ENCODE measurements around the gene SYNPO2.

The SYNPO2 gene

DNA sequence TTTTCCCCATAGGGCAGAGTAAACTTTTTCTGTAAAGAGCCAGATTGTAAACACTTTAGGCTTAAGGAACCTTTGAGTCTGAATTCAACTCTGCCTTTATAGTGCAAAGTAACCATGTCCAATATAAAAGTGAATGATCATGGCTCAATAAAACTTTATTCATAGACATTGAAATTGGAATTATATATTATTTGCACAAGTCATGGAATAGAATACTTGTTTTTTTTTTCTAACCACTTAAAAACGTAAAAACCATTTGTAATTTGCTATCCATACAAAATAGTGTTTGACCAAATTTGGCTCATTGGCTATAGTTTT is 192.8 kb downstream of the SYNPO2 start:
- Mint-ChIP-seq H3K36me3 (ENCODE audit: low read depth) (no peaks in the 10 kb centered on the region), H3K9me3 (no peaks in the 10 kb centered on the region), H3K27me3 (no peaks in the 10 kb centered on the region), H3K4me3 (no peak overlapping the region), H3K27ac (no peak overlapping the region), H3K4me1 (ENCODE audit: low read depth) (no peaks in the 10 kb centered on the region)

DNA sequence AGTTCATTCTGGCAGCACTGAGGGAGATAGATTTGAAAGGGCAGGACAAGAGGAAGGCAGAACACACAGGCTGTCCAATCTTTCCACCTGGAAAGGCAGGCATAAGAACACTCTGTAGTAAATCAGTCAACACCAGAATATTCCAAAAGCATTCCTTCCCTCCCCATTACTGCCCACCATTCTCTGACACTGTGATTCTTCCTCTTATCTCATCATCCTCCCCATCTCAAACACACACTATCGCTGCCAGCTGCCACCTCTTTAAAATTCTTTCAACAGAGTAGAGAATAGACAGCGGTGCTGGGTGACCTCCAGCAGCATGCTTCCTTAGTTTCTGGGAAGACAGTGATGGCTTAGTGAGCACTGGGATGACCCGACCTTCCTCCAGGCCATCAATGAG is 193.3 kb downstream of the SYNPO2 start:
- no peaks in the 10 kb centered on the region for H3K9me3 Mint-ChIP-seq

DNA sequence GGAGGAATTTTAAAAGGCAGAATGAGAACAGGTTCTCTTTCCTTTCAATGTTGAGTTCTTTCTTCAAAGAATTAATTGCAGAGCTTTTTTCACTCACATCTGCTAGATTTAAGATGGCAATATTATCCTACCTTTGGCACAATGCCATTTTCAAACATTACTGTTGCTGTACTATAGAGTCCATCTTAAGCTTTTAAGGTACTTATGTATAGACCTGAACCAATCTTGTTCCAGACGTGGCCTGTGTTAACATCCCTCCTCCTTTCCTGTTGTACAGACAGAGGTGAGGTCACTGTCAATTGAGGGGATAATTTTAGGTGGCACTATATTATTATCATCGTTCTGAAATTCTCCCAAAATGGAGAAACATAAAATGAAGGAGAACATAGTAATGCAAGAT is 194.0 kb downstream of the SYNPO2 start:
- Mint-ChIP-seq H3K27ac (no peak overlapping the region), H3K27me3 (no peaks in the 10 kb centered on the region), H3K4me1 (ENCODE audit: low read depth) (no peaks in the 10 kb centered on the region), H3K9me3 (no peaks in the 10 kb centered on the region), H3K36me3 (ENCODE audit: low read depth) (no peaks in the 10 kb centered on the region), H3K4me3 (no peak overlapping the region)

More for the DNA sequence above, 193.3 kb downstream of the SYNPO2 start:
- Mint-ChIP-seq H3K27ac (no peak overlapping the region), H3K27me3 (no peaks in the 10 kb centered on the region), H3K36me3 (ENCODE audit: low read depth) (no peaks in the 10 kb centered on the region), H3K4me1 (ENCODE audit: low read depth) (no peaks in the 10 kb centered on the region), H3K4me3 (no peak overlapping the region)

DNA sequence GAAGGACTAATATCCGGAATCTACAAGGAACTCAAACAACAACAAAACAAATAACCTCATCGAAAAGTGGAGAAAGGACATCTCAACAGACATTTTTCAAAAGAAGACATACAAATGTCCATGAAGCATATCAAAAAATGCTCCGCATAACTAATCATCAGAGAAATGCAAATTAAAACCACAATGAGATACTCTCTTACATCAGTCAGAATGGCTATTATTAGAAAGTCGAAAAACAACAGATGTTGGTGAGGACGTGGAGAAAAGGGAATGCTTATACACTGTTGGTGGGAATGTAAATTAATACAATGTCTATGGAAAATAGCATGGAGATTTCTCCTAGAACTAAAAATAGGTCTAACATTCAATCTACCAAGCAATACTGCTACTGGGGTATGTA is 195.9 kb downstream of the SYNPO2 start:
- Mint-ChIP-seq H3K9me3 (no peaks in the 10 kb centered on the region), H3K4me1 (ENCODE audit: low read depth) (no peaks in the 10 kb centered on the region), H3K36me3 (ENCODE audit: low read depth) (no peaks in the 10 kb centered on the region), H3K27ac (no peak overlapping the region), H3K27me3 (no peaks in the 10 kb centered on the region), H3K4me3 (no peak overlapping the region)

DNA sequence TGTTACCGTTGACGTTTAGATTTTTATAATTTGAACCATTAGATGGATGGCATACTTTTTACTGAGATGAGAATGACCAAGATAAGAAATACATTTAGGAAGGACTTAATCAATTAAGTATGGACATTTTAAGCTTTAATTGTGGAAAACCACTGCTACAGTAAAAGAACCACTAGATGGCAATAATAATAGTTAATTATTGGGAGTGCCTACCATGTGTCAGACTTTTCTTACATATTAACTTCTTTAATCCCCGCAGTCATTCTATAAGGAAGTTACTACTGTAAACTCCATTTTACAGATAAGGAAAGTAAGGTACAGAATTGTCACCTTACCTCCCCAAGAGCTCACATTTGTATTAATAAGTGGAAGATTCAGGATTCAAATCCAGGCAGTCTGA is 198.5 kb downstream of the SYNPO2 start:
- Mint-ChIP-seq H3K27ac (no peak overlapping the region), H3K36me3 (ENCODE audit: low read depth) (no peaks in the 10 kb centered on the region)

DNA sequence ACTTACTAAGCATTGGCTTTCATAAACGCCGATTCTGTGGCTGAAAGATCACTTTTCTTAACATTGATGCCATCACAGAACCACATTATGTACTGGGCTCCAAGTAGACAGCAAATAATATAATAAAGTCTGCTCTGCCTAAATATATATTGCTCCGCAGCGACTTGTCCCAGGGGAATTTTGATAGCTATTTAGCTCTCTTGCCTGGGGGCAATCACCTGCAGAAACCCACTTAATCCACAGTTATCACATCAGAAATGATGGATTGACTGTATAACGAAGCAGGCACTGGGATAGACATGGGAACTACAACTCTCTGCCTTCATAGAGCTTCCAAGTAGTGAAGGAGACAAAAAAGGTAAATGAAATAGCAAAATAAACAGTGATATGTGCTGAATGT is 199.0 kb downstream of the SYNPO2 start:
- Mint-ChIP-seq H3K4me1 (ENCODE audit: low read depth) (no peaks in the 10 kb centered on the region), H3K27me3 (peaks cover 4% of the 10 kb centered on the region), H3K36me3 (ENCODE audit: low read depth) (no peaks in the 10 kb centered on the region), H3K9me3 (no peaks in the 10 kb centered on the region), H3K27ac (no peak overlapping the region), H3K4me3 (no peak overlapping the region)

More for the DNA sequence above, 198.5 kb downstream of the SYNPO2 start:
- Mint-ChIP-seq H3K27me3 (peaks cover 3% of the 10 kb centered on the region), H3K4me1 (ENCODE audit: low read depth) (no peaks in the 10 kb centered on the region), H3K9me3 (no peaks in the 10 kb centered on the region), H3K4me3 (no peak overlapping the region)

DNA sequence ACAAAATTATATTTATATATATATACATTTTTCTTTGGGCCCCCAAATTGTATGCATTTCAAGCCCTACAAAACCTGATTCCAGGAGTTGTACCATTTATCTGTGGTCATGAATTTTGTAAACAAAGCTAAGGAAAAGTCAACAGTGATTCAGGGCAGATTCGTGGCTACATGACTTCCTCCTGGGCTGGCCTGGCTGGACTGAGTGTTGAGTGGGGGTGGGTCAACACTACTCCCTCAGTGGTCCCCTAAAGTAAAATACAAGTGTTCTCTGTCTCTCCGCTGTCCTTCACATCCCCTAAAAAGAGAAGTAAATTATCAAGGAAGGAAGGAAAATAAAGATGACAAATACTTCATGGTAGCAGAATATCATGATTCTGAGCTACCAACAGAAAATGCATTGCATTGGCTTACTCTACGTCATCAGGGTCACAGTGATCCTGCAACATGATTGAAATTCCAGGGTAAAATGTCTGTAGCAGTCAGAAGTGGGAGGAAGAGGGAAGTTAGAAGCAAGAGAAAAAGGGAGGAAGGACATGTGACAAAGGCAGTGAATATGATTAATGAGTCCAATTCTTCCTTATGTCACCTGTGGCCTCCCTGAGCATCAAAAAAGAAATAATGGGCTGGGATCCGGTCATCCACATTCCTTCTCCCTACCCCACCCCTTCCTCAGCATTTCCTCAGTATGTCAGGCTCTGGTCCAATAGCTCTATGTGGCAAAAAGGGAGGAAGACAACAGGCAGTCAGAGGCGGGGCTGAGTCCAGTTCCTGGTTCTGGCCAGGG is 204.6 kb downstream of the SYNPO2 start:
- H3K9me3 Mint-ChIP-seq: no peaks in the 10 kb centered on the region
- H3K27ac Mint-ChIP-seq: no peak overlapping the region
- peaks cover 4% of the 10 kb centered on the region for H3K4me1 Mint-ChIP-seq (ENCODE audit: low read depth)
- H3K4me3 Mint-ChIP-seq: no peak overlapping the region
- H3K36me3 Mint-ChIP-seq (ENCODE audit: low read depth): no peaks in the 10 kb centered on the region
- H3K27me3 Mint-ChIP-seq: peaks cover 20% of the 10 kb centered on the region

DNA sequence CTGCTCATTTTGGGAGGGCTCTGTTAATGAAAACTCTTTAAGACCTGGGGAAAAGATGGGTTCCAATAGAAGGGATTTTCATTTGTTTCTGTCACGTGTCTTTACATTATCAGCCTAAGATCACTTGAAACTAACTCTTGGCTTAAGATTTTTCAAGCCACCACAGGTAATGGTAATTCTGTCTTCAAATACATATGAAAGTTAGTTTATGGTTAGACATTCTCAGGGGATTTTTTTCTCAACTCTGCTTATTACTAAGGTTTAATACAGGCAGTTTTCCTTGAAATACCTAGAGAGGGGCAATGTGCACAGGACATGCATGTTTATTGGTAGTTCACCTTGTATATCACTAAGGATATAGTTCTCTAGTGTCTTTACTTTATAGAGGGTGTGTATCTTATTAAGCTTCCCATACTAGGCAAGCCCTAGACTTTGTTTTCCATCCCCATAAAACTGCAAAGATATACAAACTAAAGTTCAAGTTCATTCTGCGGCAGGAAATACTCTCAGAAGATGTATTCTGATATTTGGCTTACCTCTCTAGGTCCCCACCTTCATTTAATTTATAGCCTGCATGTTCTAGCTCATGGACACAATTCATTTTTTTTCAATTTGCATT is 208.7 kb downstream of the SYNPO2 start:
- H3K9me3 Mint-ChIP-seq: no peaks in the 10 kb centered on the region
- H3K4me3 Mint-ChIP-seq: no peak overlapping the region
- peaks cover 16% of the 10 kb centered on the region for H3K27me3 Mint-ChIP-seq
- peaks cover 4% of the 10 kb centered on the region for H3K4me1 Mint-ChIP-seq (ENCODE audit: low read depth)
- H3K27ac Mint-ChIP-seq: no peak overlapping the region
- no peaks in the 10 kb centered on the region for H3K36me3 Mint-ChIP-seq (ENCODE audit: low read depth)

DNA sequence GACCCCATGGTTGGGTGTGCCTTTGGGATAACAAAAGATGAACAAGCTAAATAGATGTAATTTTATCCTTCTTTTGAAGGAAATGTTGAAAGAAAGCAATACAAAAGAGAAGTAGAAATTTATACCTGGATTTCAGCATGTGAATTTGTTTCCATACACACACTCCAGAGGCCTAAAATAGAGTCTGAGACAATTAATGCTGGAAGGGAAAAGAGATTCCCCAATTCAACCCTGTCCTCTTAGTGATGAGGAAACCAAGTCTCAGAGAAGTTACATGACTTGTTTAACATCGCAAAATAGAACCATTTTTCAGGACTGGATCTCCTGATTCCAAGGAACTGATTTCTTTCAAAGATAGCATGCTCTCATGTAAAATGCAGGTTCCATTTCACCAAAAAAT is 209.7 kb downstream of the SYNPO2 start:
- no peaks in the 10 kb centered on the region for H3K9me3 Mint-ChIP-seq
- no peaks in the 10 kb centered on the region for H3K36me3 Mint-ChIP-seq (ENCODE audit: low read depth)
- H3K4me1 Mint-ChIP-seq (ENCODE audit: low read depth): peaks cover 4% of the 10 kb centered on the region
- H3K27me3 Mint-ChIP-seq: peaks cover 16% of the 10 kb centered on the region
- no peak overlapping the region for H3K4me3 Mint-ChIP-seq
- H3K27ac Mint-ChIP-seq: no peak overlapping the region

DNA sequence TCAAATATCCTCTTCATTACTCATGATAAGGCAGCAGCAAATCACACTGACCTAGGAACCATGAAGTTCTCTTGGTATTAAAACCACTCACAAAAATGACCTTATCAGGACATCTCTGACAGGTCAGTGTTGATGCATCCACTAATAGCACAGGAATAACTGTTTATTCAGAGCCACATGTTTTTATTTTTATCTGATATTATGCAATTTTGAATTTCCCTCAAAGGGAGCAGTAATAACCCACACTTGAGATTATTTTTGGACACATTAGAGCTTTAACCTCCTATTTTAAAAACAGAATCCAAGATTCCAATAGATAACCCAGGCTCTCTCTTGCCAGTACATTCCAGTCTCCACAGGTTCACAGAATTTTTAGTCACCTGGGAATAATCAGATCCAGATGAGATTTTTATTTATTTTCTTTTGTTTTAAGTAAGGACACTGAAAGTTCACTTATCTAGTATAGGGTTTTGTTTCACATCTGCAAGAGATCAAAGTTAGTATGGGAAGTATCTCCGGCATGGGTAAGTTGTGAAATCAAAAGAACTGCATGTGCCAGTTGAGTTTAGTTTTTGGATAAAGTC is 210.7 kb downstream of the SYNPO2 start:
- Mint-ChIP-seq H3K27ac (no peak overlapping the region), H3K36me3 (ENCODE audit: low read depth) (no peaks in the 10 kb centered on the region), H3K4me1 (ENCODE audit: low read depth) (peaks cover 4% of the 10 kb centered on the region), H3K27me3 (peaks cover 16% of the 10 kb centered on the region), H3K9me3 (no peaks in the 10 kb centered on the region), H3K4me3 (no peak overlapping the region)

DNA sequence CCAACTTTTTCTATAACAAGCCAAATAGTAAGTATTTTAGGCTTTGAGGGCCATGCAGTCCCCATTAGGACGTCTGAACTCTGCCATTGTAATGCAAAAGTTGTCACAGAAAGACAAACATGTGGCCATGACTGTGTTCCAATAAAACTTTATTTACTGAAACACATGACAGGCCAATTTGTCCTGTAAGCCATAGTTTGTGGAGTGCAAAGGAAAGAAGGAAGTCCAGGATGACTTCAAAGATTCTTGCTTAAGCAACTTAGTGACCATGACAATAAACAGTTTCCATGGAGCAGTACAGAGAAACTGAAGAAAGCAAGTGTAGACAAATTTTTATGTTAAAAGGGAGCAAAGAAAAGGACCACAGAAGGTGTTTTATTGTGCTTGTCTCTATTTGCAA is 212.0 kb downstream of the SYNPO2 start:
- Mint-ChIP-seq H3K9me3 (no peaks in the 10 kb centered on the region), H3K4me1 (ENCODE audit: low read depth) (peaks cover 4% of the 10 kb centered on the region), H3K4me3 (no peak overlapping the region), H3K27me3 (peaks cover 6% of the 10 kb centered on the region), H3K27ac (no peak overlapping the region), H3K36me3 (ENCODE audit: low read depth) (no peaks in the 10 kb centered on the region)

DNA sequence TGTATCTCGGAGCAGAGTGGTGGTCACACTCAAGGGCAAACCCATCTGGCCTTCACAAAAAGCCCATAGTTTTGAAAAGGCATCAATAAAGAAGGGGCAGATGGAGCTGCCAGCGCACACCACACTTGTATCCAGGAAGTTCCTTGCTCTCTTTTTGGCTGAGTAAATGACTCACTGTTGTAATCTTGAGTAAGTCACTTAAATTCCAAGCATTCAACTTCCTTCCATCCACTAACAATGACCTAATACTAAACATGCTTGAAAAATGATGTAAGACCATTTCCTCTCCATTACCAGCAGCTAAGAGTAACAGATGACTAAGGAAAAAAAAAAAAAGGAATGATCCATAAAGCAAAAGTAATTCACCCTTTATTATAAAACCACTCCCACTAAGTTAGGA is 214.6 kb downstream of the SYNPO2 start:
- no peaks in the 10 kb centered on the region for H3K9me3 Mint-ChIP-seq
- H3K4me1 Mint-ChIP-seq (ENCODE audit: low read depth): no peaks in the 10 kb centered on the region
- H3K4me3 Mint-ChIP-seq: no peak overlapping the region
- no peaks in the 10 kb centered on the region for H3K36me3 Mint-ChIP-seq (ENCODE audit: low read depth)
- no peaks in the 10 kb centered on the region for H3K27me3 Mint-ChIP-seq
- no peak overlapping the region for H3K27ac Mint-ChIP-seq

DNA sequence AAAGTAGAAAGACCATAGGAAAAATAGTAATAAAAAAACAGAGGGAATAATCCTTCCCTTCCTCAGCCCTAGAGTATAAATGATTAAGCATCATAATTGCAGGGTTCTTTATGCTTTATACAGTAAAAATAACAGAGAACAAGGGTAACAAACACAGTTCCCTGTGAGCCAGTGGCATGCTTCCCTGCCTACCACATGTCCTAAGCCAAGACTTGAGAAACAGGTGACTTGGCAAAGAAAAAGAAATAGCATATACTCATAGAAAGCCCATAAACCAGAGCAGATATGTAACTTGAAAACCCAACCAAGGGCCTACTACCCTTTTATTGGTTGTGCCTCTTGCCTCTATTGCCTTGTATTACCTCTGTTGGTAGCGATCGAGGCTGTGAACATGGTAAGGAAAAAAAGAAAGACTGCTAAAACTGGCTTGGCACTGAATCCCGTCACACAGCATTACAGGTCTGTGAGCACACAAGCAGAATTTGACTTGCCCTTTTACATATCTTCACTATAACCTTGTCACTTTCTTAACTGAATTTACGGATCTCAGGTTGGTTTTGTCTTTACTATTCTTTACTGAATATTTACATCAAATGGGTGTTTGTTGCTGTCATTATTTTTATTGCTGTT is 216.1 kb downstream of the SYNPO2 start:
- Mint-ChIP-seq H3K9me3 (no peaks in the 10 kb centered on the region), H3K27me3 (no peaks in the 10 kb centered on the region), H3K4me3 (no peak overlapping the region), H3K36me3 (ENCODE audit: low read depth) (no peaks in the 10 kb centered on the region), H3K4me1 (ENCODE audit: low read depth) (no peaks in the 10 kb centered on the region), H3K27ac (no peak overlapping the region)

DNA sequence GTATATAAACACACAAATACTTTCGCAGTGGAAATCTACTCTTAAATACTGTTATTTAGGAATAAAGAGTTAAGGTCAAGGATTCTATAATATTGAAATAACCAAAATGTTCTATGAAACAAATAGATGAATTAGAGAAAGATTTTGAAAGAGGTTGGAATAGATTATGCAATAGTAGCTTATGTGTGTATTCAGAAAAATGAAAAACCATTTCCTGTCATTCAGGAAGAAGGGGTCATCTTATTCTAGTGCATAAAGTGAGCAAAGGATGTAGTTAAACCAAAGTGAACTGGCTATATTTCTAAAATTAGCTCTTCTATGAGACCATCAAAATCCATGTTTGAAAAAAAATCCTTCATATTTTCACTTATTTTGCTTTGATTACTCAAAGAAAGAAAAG is 217.0 kb downstream of the SYNPO2 start:
- no peak overlapping the region for H3K27ac Mint-ChIP-seq
- H3K27me3 Mint-ChIP-seq: no peaks in the 10 kb centered on the region
- no peaks in the 10 kb centered on the region for H3K9me3 Mint-ChIP-seq
- no peaks in the 10 kb centered on the region for H3K36me3 Mint-ChIP-seq (ENCODE audit: low read depth)
- H3K4me1 Mint-ChIP-seq (ENCODE audit: low read depth): no peaks in the 10 kb centered on the region
- no peak overlapping the region for H3K4me3 Mint-ChIP-seq

Data from stimulated activated naive CD8-positive, alpha-beta T cell treated with anti-CD3 and anti-CD28 coated beads, Interleukin-15, Interleukin-2, amounts not matched to agents 100 ng/mL and 50 ng/mL, for 24 hours (primary cell).